HG02759 (cell line): Measurements from ENCODE around the gene ACE.

Source experiments
- ATAC-seq: cut with Tn5 transposase; IDR thresholded peaks from one replicate; pipeline ENCODE4 v1.9.1; 2021; ENCODE audit warnings: mild to moderate bottlenecking, moderate library complexity; ENCODE audit not compliant: unreplicated experiment

Gene ACE

GRCh38 chr17:63490329-63490728 is 13.5 kb downstream of the ACE start:
- no peak for ATAC-seq

- ATAC-seq = no peak
These were observed 14.1 kb downstream of the ACE start for GRCh38 chr17:63490858-63491400.

- no peak for ATAC-seq
These were observed 14.6 kb downstream of the ACE start for GRCh38 chr17:63491413-63491812.

- no peak for ATAC-seq
These were observed 15.2 kb downstream of the ACE start for GRCh38 chr17:63491977-63492618.

- no peak for ATAC-seq
These were observed 16.1 kb downstream of the ACE start for GRCh38 chr17:63492940-63493339.

GRCh38 chr17:63493411-63493810 is 16.6 kb downstream of the ACE start:
- ATAC-seq = no peak

GRCh38 chr17:63494300-63494928 is 17.6 kb downstream of the ACE start:
- ATAC-seq = no peak

- ATAC-seq = no peak
These were observed 18.6 kb downstream of the ACE start for GRCh38 chr17:63495491-63495890.

GRCh38 chr17:63496177-63496576 is 19.3 kb downstream of the ACE start:
- no peak for ATAC-seq

GRCh38 chr17:63496663-63497400 is 20.0 kb downstream of the ACE start:
- no peak for ATAC-seq

- no peak for ATAC-seq
These were observed 21.0 kb downstream of the ACE start for GRCh38 chr17:63497708-63498483.

GRCh38 chr17:63498626-63499195 is 21.9 kb downstream of the ACE start:
- ATAC-seq = no peak

- ATAC-seq = no peak
These were observed 23.9 kb downstream of the ACE start for GRCh38 chr17:63500543-63501390.

- ATAC-seq = no peak
These were observed 26.5 kb downstream of the ACE start for GRCh38 chr17:63503341-63503705.

- ATAC-seq = no peak
These were observed 27.4 kb downstream of the ACE start for GRCh38 chr17:63504261-63504660.

GRCh38 chr17:63505341-63505740 is 28.5 kb downstream of the ACE start:
- ATAC-seq = no peak

- ATAC-seq = no peak
These were observed 29.8 kb downstream of the ACE start for GRCh38 chr17:63506627-63507026.

- ATAC-seq = no peak
These were observed 34.5 kb downstream of the ACE start for GRCh38 chr17:63511331-63511730.

GRCh38 chr17:63512388-63512787 is 35.5 kb downstream of the ACE start:
- ATAC-seq = no peak
